ENCODE results near the gene CSNK2B.

CSNK2B gene

DNA sequence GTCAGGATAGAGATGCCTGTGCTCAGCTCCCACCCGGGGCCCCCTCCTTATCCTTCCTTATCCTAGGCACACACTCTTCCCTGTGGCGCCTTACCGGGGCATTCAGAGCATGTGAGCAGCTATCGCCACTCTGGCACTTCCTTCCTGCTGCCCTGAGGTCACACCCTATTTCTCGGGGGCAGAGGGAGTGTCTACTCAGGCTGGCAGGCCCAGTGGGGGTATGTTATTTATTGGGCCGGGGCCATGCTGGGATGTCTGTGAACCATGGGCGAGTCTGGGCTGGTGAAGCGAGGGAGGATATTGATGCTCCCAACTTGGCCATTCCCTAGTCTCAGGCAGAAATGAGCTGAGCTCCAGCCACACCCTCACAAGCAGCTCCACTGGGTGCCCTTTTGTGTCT lies 45.4 kb downstream of the CSNK2B start:
- no peak for DNase-seq (ENCODE audit: low spot score)

DNA sequence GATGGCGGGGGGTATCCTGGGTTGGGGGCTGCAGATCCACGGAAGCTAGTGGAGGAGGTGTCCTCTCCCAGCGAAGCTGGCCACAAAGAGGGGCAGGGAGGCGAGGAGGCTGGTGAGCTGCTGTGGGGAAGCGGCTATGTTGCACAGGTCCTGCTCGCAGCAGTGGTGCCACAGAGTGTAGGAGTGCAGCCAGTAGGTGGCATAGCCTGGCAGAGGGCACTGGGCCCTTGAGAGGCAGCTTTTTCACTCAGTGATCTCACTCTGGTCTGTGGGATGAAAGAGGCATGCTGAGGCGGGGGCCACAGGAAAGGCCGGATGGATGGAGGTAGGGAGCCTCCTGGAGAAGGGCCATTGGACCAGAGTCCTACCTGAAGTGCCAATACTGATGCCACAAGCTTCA lies 46.4 kb downstream of the CSNK2B start:
- DNase-seq (ENCODE audit: low spot score): no peak

DNA sequence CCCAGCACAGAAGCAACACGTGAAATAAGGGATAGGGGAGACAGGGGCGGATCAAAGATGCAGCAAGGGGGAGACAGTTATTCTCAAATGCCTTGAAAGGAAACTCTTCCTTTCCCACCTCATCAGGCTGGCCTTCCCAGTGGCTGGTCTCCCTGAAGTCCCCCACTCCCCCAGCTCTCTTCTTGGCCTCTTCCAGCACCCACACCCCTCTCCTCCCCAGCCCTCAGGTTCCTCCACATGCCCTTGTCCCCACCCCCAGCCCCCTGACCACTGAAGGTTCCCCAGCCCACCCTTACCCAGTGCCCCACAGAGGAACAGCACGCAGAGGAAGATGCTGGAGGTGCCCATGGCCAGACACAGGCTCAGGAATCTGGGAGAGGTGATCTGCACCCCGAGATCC lies 47.6 kb downstream of the CSNK2B start:
- no peak for DNase-seq (ENCODE audit: low spot score)

DNA sequence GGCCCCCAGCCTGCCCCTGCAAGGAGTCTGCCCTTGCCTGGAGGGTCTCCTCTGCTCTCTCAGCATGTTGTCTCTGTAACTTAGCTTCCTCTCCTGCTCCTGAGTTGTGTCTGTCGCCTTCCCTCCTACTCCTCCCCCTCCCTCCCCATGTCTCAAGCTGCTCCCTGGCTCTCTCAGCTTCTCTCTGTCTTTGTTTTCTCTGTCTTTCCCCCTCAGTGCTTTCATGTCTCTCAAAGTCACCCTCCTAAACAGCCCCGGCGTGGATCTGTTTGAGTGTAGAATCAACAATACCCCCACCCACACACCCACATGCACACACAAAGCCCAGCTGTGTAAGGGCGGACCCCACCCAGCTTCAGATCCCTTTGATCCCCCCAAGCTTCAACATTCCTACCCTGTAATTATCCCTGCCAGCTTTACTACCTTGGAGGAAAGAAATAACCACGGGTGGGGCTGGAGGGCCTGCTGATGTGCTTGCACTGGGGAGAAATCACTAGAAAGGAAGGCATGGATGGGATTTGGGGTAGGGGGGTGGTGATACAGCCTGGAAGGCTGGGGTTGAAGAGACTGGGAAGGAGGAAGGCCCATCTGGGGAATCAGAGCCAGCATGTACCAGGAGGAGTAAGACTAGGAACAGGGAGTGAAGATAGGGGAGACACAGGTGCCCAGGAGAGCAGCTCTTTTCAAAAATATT lies 48.3 kb downstream of the CSNK2B start:
- DNase-seq (ENCODE audit: low spot score): no peak

DNA sequence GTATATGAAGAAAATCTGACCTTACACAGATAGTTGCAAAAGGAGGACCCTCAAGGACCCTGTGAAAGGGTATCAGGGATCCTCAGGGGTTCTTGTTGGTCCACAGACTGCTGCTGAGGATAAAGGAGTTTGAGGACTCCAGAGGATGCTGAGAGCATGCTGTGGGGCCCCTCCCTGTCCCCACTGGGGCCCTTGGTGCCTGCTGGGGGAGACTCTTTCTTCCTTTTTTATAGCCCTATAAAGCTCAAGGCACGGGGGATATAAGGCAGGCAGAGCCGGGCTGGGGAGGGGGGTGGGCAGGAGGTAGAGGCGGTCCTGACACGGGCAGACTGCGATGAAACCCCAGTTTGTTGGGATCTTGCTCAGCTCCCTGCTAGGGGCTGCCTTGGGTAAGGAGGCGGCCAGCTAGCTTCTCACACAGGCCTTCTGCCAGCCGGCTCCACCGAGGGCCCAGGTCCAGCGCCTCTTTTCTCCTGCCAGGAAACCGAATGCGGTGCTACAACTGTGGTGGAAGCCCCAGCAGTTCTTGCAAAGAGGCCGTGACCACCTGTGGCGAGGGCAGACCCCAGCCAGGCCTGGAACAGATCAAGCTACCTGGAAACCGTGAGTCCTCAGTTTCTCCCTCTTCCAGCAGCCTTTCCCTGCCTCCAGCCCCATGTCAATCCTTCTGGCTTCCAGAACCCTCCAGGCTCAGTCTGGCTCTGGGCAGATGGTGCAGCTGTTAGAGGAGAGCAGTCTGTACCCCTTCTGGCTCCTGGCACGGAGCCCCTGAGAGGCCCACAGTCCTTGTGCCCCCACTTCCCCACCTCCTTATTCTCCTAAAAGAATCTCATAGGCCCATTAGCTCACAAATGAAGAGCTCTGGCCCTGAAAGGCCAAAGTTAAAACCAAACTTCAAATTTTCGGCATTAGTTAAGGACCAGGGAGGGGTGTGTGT lies 49.4 kb downstream of the CSNK2B start, which contains the start of gene LY6G6D:
LY6G6D (plus strand) TSS at position 327 of the 937 bp plus-strand sequence; CDS start at position 335, 8 bp downstream.
- no peak for DNase-seq (ENCODE audit: low spot score)

DNA sequence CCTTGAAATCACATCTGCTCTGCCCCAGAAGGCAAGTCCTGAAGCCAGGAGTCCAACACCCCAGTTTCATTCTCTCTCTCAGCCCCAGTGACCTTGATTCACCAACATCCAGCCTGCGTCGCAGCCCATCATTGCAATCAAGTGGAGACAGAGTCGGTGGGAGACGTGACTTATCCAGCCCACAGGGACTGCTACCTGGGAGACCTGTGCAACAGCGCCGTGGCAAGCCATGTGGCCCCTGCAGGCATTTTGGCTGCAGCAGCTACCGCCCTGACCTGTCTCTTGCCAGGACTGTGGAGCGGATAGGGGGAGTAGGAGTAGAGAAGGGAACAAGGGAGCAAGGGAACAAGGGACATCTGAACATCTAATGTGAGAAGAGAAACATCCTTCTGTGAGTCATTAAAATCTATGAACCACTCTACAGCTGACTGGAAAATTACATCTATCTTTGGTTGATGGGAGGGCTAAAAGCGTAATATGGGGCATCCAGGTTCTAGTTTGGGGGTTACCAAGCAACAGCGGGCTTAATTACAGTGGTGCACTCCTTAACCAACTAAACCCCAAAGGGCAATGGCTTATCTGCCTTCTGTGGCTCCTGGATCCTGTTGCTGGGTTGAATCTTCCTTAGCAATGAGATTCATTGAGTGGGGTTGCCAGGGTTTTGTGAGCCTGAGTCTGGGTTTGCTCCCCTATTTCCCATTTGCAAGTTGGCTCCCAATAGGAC lies 51.8 kb downstream of the CSNK2B start:
- no peak for DNase-seq (ENCODE audit: low spot score)

DNA sequence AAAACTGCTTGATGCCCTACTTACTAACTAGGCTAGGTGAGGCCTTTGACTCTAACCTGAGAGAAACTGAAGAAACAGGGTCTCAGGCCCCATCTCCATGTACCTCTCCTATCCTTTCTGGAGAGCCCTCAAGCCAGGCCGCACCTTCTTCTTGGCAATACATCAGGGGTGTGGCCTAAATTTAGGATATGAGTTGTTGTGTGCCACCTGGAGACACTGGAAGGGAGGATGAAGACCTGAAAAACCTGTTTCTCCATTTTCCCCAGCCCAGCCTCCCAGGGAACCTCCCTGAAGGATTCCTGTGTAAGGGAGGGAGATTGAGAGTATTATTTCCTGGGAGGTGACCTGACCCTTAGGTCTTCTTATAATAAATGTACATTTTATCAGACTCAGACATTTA lies 52.4 kb downstream of the CSNK2B start:
- DNase-seq (ENCODE audit: low spot score): no peak

DNA sequence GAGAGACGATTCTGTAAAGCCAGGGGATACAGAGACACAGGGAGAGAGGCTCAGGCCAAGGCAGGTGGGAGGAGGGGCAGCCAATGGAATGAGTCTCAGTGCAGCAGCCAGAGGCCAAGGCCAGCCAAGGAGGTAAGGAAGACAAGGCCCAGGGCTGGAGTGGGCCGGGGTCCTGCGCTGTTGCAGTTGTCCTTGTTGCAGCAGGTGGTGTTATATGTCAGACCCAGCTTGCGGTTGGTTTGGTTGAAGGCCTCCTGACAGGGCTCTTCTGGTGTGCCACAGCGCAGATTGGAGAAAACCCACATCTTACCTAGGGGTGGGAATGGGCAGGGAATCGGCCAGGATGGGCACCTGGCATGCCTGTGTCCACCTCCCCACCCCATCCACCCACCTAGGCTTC lies 53.1 kb downstream of the CSNK2B start:
- DNase-seq (ENCODE audit: low spot score): no peak

Measured in AG20443 (cell line).